Stimulated activated CD4-positive, alpha-beta T cell treated with anti-CD3 and anti-CD28 coated beads, TNF-alpha, amount 100 ng/mL, for 4 hours (primary cell): ENCODE data around the gene TFB2M.

Experiments
- DNase-seq, 3 experiments: peaks; one replicate each; pipeline ENCODE4 v3.0.0-alpha.2; 2020; ENCODE audit warnings: low read depth in 3 of 3

Gene TFB2M

GRCh38 chr1:246513041-246513440, 53.0 kb downstream of the TFB2M start:
- DNase-seq: no peak

- no peak for DNase-seq
Observed at GRCh38 chr1:246512635-246513034, 53.4 kb downstream of the TFB2M start.

- DNase-seq: no peak
Observed at GRCh38 chr1:246512230-246512629, 53.8 kb downstream of the TFB2M start.

GRCh38 chr1:246511203-246511602, 54.9 kb downstream of the TFB2M start:
- no peak for DNase-seq

- no peak for DNase-seq
Observed at GRCh38 chr1:246510147-246511030, 55.7 kb downstream of the TFB2M start.

- no peak for DNase-seq
Observed at GRCh38 chr1:246508897-246509688, 57.0 kb downstream of the TFB2M start.

- DNase-seq: peak; percentile 52 to 63 (median 58)
Observed at GRCh38 chr1:246506674-246507481, 59.2 kb downstream of the TFB2M start, which contains the start of gene SMYD3. SMYD3 (minus strand) TSS chr1:246507279.

GRCh38 chr1:246506367-246506673, 59.7 kb downstream of the TFB2M start:
- DNase-seq: no peak

- DNase-seq: no peak
Observed at GRCh38 chr1:246503341-246503740, 62.7 kb downstream of the TFB2M start.

- no peak for DNase-seq
Observed at GRCh38 chr1:246497331-246497915, 68.6 kb downstream of the TFB2M start.

- no peak for DNase-seq
Observed at GRCh38 chr1:246492611-246493245, 73.3 kb downstream of the TFB2M start.

GRCh38 chr1:246491551-246492053, 74.5 kb downstream of the TFB2M start:
- DNase-seq: no peak
